GM19397 (cell line): ENCODE measurements around the gene CALM3.

Experiments used
- ATAC-seq: cut with Tn5 transposase; IDR thresholded peaks from one replicate; pipeline ENCODE4 v1.9.1; 2021; ENCODE audit warnings: mild to moderate bottlenecking, moderate library complexity; ENCODE audit not compliant: unreplicated experiment

CALM3 gene

GRCh38 chr19:46599716-46600373, 1.3 kb upstream of the CALM3 start:
- ATAC-seq = no peak

GRCh38 chr19:46600384-46601317, 479 bp upstream of the CALM3 start:
- peak; percentile 78 for ATAC-seq

- no peak for ATAC-seq
Observed at GRCh38 chr19:46602392-46603194, 1.5 kb downstream of the CALM3 start.

- ATAC-seq = no peak
Observed at GRCh38 chr19:46603195-46603637, 2.1 kb downstream of the CALM3 start.

GRCh38 chr19:46603752-46604231, 2.7 kb downstream of the CALM3 start:
- no peak for ATAC-seq

DNA sequence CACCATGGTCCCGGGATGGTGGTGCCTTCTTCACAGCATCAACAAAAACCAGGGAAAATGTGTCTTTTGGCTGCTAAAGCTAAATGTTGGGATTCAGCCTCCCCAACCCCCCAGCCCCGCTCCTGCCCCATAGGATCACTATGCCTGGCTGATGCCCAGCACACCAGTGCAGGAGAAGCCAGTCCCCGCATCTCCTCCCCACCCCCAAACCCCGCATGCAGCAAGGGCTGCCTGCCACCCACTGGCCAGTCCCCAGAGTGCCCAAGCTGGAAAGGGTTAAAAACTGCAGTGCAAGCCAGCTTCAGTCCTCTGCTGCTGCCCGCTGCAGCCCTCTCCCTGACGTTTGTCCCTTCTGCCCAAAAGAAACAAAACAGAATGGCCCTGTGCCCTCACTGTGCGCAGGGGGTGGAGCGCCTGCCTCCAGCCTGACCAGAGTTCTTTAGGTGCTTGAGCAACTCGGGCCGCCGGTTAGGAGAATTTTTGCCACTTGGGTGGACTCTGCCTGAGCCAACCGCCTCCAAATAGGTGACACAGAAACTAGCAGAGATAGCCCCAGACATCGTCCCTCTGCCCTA, 3.7 kb downstream of the CALM3 start:
- ATAC-seq = no peak

DNA sequence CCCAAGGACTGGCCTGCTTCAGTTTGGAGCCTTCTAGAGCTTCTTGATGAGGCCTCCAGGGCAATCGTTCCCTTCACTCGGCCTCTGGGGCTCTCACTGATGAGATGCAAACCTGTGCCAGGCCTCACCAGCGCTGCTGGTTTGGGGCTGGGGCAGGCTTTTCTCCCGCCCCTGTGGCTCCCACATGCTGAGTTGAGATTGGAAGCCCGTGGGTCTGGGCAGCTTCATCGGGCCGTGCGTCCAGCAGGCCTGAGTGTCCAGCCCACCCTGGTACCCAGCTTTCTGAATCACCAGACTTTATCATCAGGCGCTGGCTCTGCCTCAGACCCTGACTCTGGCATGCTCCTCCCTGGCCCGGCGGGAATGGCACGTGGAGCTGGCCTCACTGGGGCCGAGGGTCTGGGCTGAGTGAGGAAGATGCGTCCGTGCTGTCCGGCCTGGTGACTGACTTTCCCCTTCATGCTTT, 4.3 kb downstream of the CALM3 start:
- ATAC-seq = no peak

DNA sequence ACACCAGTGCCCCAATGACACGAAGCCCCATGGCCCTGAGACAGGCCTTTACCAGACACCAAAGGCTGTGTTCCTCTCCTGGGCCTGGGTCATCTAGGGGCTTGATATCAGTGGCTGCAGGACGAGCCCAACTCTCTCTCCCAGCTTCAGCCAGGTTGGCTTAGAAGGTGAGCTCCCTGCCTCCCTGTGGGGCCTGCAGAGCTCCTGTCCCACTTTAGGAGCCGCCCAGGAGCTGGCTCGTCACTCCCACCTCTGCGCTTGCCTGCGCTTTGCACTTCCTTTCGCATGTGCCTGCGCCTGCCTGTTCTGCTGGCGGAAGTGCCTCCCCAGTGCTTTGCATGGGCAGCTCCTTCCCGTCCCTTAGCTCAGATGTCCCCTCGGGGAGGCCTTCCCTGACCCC, 4.9 kb downstream of the CALM3 start:
- no peak for ATAC-seq

GRCh38 chr19:46606681-46607447, 5.7 kb downstream of the CALM3 start:
- no peak for ATAC-seq

- ATAC-seq = no peak
Observed at GRCh38 chr19:46607448-46607841, 6.3 kb downstream of the CALM3 start.

DNA sequence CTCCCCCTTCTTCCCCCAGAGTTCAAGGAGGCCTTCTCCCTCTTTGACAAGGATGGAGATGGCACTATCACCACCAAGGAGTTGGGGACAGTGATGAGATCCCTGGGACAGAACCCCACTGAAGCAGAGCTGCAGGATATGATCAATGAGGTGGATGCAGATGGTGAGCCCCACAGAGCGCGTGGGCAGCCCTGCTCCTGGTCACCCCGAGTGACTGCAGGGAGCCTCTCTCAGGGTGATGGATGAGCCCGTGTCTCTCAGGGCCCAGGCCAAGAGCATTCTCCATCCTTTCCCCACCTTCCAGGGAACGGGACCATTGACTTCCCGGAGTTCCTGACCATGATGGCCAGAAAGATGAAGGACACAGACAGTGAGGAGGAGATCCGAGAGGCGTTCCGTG, 7.0 kb downstream of the CALM3 start:
- ATAC-seq = no peak

DNA sequence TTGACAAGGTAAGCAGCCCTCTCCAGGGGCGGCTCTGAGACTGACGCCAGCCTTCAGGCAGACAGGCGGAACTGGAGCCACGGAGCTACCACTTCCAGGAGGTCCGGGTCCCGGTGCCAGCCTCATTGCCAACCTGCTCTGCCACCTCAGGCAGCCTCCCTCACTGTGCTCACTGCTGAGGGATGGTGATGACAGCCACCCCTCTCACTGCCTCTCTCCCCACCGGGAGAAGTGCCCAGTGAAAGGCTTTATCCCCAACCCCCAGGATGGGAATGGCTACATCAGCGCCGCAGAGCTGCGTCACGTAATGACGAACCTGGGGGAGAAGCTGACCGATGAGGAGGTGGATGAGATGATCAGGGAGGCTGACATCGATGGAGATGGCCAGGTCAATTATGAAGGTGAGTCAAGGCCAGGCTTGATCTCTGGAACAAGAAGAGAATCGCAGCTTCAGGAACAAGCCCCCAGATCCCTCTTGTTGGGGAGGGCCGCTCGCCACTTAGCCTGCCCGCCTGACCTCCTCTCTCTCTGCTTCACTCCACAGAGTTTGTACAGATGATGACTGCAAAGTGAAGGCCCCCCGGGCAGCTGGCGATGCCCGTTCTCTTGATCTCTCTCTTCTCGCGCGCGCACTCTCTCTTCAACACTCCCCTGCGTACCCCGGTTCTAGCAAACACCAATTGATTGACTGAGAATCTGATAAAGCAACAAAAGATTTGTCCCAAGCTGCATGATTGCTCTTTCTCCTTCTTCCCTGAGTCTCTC, 7.6 kb downstream of the CALM3 start:
- ATAC-seq = no peak

DNA sequence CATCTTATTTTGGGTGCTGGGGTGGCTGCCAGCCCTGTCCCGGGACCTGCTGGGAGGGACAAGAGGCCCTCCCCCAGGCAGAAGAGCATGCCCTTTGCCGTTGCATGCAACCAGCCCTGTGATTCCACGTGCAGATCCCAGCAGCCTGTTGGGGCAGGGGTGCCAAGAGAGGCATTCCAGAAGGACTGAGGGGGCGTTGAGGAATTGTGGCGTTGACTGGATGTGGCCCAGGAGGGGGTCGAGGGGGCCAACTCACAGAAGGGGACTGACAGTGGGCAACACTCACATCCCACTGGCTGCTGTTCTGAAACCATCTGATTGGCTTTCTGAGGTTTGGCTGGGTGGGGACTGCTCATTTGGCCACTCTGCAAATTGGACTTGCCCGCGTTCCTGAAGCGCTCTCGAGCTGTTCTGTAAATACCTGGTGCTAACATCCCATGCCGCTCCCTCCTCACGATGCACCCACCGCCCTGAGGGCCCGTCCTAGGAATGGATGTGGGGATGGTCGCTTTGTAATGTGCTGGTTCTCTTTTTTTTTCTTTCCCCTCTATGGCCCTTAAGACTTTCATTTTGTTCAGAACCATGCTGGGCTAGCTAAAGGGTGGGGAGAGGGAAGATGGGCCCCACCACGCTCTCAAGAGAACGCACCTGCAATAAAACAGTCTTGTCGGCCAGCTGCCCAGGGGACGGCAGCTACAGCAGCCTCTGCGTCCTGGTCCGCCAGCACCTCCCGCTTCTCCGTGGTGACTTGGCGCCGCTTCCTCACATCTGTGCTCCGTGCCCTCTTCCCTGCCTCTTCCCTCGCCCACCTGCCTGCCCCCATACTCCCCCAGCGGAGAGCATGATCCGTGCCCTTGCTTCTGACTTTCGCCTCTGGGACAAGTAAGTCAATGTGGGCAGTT, 8.6 kb downstream of the CALM3 start:
- no peak for ATAC-seq

DNA sequence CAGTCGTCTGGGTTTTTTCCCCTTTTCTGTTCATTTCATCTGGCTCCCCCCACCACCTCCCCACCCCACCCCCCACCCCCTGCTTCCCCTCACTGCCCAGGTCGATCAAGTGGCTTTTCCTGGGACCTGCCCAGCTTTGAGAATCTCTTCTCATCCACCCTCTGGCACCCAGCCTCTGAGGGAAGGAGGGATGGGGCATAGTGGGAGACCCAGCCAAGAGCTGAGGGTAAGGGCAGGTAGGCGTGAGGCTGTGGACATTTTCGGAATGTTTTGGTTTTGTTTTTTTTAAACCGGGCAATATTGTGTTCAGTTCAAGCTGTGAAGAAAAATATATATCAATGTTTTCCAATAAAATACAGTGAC, 9.3 kb downstream of the CALM3 start:
- no peak for ATAC-seq

- no peak for ATAC-seq
Observed at GRCh38 chr19:46610851-46611770, 10.0 kb downstream of the CALM3 start.

DNA sequence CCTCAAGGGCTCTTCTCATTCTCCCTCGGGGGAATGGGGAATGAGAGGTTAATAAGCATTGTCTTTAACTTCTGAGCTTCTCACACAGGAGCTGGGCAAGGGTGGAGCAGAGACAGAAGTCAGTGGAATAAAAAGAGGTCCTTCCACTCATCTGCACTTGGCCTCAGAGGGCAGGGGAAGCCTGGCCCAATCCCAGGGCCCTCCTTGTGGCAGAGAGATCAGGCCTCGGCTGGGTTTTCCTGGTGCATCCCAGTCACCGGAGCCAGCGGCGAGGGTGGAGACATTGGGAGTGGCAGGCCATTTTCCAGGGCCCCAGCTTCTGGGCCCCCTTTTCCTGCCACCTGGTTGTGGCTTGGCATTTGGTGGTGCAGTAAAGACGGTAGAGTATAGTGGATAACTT, 10.6 kb downstream of the CALM3 start:
- ATAC-seq = no peak

GRCh38 chr19:46613525-46613924, 12.4 kb downstream of the CALM3 start:
- no peak for ATAC-seq
